NCI-H2029 treated with DMSO at 0.1 percent for 48 hours (cell line): ENCODE results near the gene TSPAN16.
A peak's percentile ranks its signal among the peaks of the same experiment; 100 is the strongest.
"Not testable (repeated sequence)": the region's sequence is repeated elsewhere in the genome, so short reads cannot be mapped to it uniquely, and the experiment has no call there.

Experiments
- DNase-seq: peaks from one replicate; lab custom pipeline; 2025; lab: John Stamatoyannopoulos, UW

TSPAN16 gene

DNA sequence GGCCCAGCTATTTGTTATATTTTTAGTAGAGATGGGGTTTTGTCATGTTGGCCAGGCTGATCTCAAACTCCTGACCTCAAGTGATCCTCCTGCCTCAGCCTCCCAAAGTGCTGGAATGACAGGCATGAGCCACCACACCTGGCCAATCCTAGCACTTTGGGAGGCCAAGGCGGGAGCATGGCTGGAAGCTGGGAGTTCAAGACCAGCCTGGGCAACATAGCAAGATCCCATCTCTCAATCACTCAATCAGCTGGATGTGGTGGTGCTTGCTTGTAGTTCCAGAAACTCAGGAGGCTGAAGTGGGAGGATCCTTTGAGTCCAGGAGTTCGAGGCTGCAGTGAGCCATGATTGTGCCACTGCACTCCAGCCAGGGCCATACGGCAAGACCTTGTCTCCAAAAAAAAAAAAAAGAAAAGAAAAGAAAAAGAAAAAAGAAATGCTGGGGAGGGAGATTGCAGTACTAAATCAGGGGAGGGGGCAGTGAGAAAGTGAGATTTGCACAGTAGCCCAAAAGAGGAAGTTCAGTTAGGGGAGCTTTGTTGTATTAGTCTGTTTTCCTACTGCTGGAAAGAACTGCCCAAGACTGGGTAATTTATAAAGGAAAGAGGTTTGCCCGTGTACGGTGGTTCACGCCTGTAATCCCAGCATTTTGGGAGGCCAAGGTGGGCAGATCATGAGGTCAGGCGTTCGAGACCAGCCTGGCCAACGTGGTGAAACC, 24.5 kb downstream of the TSPAN16 start:
- not testable (repeated sequence) for DNase-seq

DNA sequence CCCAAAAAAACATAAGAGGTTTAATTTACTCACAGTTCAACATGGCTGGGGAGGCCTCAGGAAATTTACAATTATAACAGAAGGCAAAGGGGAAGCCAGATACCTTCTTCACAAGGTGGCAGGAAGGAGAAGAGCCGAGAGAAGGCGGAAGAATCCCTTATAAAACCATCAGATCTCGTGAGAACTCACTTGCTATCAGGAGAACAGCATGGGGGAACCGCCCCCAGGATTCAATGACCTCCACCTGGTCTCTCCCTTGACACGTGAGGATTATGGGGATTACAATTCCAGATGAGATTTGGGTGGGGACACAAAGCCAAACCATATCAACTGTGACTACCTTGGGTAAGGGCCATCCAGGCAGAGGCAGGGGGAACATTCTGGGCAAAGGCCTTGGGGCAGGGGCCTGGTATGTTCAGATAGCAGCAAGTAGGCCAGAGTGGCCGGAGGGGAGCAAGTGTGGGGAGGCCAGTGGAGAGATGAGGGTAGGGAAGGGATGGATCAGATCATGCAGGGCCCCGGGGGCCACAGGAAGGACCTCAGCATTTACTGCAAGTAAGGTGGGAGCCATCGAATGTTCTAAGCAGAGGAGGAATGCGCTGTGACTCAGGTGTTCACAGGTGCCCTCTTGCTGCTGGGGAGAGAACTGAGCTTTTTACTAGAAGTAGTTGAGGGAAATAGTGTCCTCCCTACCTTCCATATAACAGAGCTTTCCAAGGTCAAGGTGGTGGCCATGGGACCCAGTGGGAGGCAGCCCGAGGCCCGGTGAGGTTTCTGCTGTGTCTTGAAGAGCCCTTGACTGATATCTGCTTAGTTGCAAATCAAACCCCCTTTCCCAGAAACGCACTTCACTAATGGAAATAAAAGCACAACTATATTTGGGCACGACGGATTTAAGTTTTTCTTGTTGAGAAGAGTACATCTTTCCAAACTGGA, 25.5 kb downstream of the TSPAN16 start:
- DNase-seq, result no peak

DNA sequence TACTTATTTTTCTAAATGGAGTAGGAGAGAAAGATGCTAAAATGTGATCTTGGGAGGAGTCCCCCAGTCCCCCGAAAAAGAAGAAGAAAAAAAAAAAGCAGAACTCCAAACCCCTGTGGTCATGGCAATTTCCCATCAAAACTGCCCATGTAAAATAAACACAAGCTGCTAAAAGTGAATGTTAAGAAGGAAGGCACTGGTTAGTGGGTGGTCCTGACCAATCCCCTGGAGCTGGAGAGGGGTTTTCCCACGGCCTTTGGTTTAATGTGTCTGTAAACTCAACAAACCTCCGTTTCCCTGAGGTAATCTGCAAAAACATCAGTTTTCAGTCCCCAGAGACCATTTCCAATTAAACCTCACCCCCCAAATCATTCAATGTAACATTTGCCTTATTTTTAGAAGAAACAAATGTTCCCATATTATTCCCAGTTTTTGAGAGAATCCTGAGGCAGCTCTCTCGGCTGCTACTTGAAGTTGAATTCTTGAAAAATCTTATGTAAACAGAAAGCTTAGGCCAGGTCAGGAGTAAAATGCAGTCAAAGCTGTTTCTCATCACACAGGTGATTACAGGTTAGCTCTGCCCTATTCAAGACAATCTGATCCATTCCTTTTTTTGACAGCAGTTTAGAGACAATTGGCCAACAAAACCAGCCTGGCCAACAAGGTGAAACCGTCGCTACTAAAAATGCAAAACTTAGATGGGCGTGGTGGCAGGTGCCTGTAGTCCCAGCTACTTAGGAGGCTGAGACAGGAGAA, 26.5 kb downstream of the TSPAN16 start:
- DNase-seq, result no peak

DNA sequence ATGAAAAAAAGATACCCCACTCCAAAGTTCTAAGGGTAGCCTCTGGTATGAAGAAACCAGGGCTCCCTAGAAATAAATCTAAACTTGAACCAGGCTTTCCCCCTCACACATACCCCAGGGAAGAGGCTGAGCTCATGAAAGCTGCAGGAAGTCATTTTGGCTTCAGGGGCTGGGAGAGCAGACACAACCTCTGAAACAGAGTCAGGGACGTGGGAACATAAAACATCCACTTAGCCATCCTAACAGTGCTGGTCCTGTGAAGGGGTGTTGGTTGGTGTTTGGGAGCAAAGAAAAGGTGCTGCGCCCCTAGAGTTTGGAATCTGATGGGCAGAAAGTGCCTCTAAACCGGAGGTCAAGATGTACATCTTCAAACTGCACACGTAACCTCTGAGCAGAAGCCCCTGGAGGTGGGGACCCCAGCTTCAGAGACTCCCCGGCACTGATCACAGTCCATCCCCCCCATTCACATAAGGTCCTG, 27.7 kb downstream of the TSPAN16 start:
- DNase-seq, result no peak

DNA sequence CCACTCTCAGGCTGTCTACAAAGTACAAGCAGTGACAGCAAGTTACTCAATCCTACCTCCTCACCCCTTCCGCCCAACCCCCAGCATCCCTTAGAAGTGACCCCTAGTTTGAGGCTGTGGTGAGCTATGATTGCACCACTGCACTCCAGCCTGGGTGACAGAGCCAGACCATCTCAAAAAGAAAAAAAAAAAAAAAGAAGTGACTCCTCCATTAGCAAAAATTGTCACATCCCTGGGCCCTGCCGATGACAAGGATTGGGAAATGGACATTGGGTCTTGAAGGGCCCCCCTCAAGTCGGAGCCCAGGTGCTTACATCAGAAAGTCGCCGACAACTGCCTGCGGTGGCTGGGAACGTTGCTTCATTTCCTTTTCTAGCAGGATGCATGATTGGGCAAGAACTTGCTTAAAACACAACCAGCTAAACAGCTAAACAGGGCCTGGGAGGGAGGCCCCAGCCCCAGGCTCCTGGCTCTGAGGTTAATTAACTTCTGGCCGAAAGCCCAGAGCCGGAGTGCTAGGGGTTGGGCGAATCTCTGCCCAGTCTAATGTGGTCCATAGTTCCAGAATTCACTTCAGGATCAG, 28.2 kb downstream of the TSPAN16 start:
- DNase-seq, result peak; percentile 41

DNA sequence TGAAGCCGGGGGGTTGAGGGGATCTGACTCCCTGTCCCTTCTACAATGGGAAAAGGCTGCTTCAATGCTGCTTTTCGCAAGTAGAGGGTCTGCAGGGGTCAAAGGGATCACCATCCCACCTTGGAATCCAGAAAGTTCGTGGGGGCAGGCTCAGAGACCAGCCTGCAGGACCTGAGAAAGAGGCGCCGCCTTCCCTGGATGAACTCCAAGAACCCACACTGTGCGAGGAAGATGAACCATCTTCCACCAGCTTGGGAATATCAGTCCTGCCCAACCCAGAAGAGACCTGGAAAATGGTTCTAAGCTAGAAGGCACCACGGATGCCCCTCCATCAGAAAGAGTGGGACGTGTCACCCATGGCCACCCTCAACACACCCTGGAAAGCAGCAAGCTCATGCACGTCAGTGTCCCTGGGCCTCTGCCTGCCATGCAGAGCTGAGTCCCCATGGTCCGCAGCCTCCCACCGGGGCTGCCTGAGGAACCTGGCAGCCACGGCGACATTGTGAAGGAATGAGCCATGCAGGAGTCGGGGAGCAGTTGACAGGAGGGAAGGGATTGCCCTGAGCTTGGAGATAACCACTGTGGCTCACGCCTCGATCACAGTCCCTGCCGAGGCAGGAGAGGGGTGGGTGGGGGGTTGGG, 28.9 kb downstream of the TSPAN16 start:
- DNase-seq, result no peak

DNA sequence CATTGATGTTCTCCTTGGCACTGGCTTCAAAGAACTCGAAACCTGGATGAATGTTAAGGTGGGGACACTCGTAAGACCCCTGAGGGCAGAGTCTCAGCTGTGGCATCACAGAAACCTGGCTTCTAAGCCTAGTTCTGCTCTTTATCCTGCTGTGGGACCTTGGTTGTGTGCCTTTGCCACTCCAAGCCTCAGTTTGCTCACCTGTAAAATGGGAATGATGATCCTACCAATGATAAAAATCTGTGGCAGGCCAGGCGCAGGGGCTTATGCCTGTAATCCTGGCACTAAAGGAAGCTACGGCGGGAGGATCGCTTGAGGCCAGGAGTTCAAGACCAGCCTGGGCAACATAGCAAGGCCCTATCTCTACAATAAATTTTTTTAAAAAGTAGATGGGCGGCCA, 29.6 kb downstream of the TSPAN16 start:
- no peak for DNase-seq

DNA sequence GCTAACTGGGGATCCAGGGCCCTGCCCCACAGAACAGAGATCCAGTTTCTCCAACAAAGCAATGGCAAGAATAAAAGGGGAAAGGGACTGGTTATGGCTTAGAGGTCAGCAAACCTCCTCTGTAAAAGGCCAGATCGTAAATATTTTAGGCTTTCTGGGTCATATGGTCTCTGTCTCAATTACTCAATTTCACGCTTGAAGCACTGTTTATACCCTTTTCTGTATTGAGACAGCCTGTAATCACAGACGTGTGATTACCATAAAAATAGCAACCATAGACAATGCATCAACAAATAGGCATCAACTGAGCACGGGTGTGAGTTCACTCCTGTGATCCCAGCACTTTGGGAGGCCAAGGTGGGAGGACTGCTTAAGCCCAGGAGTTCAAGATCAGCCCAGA, 34.2 kb downstream of the TSPAN16 start:
- no peak for DNase-seq

DNA sequence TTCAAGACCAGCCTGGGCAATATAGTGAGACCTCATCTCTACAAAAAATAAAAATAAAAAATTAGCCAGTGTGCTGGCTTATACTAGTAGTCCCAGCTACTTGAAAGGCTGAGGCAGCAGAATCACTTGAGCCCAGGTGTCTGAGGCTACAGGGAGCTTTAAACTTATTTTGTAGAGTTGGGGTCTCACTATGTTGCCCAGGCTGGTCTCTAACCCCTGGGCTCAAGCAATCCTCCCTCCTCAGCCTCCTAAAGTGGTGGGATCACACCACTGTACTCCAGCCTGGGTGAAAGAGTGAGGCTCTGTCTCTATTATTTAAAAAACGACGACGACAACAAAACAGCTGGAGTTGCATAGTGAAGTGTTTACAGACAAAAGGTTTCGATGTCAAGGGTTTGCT, 35.5 kb downstream of the TSPAN16 start:
- DNase-seq, result peak; percentile 28

DNA sequence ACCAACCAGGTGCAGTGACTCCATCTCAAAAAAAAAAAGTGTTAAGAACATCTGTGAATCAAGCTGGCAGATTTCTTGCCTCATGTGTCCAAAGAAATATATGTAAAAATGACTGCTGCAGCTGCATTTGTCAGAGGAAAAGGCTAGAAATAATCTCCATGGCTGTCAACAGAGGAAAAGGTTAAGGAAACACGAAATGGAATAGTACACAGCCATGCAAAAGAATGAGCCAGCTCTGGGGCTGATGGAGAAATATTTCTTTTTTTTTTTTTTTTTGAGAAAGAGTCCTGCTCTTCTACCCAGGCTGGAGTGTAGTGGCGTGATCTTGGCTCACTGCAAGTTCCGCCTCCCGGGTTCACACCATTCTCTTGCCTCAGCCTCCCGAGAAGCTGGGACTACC, 36.9 kb downstream of the TSPAN16 start:
- no peak for DNase-seq

DNA sequence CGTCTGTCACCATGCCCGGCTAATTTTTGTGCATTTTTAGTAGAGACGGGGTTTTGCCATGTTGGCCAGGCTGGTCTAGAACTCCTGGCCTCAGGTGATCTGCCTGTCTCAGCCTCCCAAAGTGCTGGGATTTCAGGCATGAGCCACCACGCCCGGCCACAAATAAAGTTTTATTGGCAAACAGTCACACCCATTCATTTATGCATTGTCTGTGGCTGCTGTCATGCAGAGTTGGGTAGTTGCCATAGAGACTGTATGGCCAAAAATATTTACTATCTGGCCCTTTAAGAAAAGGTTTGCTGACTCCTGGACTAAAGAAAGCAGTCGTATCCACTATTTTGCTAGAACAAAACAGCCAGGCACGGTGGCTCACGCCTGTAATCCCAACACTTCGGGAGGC, 37.9 kb downstream of the TSPAN16 start:
- DNase-seq, result not testable (repeated sequence)

DNA sequence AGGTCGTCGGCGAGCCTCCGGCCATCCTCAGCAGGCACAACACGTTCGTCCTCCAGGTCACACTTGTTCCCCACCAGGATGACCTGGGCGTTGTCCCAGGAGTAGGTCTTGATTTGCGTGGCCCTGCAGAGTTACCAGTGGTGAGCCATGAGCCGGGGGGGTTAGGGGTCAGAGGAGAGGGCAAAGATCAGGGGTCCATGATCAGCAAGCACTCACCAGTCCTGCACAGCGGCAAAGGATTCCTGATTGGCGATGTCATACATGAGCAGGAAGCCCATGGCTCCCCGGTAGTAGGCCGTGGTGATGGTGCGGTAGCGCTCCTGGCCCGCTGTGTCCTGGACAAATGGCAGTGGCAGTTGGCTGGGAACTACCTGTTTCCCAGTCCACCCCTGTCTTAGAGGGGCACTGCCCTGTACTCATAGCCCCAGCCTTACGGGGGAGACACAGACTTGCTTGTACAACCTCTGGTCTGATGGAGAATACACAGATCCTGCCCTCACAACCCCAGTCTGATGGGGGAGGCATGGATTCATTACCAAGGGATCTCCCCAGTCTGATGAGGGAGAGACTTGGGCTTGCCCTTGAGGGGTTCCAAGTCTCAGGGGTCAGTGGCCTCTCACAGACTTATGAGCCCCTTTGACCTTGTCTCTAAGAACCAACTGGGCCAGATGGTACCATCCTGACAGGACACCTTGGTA, 39.6 kb downstream of the TSPAN16 start:
- DNase-seq, result no peak

DNA sequence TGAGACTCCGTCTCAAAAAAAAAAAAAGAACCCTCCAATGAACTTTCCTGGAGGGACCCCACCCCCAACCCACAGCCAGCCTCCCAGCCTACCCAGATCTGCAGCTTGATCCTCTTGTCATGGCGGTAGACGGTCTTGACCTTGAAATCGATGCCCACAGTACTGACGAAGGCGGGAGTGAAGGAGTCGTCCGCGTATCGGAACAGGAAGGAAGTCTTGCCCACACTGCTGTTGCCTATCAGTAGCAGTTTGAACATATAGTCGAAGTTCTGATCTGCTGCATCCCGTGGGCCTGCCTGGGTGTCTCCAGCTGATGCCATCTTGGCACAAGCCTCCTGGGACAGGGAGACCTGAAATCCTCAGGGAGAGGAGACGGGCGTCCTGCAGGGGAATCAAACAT, 41.1 kb downstream of the TSPAN16 start:
- DNase-seq, result no peak

DNA sequence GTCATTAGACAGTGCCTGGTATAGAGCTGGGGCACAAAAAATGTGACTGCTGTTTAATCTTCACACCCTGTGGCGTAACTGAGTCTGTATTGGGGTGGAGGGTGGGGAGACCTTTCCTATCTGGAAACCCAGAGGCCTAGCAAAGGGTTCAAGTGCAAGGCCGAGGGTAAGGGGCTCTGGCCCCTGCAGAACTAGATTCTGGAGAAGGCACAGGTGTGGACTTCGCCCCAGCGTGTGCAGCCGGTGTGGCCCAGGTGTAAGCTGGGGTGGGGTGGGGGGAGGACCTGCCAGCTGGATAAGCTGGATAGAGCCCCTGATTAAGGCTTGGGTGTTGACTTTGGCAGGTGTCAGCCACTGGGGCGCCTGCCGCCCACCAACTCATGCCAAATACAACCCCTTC, 42.2 kb downstream of the TSPAN16 start:
- no peak for DNase-seq

DNA sequence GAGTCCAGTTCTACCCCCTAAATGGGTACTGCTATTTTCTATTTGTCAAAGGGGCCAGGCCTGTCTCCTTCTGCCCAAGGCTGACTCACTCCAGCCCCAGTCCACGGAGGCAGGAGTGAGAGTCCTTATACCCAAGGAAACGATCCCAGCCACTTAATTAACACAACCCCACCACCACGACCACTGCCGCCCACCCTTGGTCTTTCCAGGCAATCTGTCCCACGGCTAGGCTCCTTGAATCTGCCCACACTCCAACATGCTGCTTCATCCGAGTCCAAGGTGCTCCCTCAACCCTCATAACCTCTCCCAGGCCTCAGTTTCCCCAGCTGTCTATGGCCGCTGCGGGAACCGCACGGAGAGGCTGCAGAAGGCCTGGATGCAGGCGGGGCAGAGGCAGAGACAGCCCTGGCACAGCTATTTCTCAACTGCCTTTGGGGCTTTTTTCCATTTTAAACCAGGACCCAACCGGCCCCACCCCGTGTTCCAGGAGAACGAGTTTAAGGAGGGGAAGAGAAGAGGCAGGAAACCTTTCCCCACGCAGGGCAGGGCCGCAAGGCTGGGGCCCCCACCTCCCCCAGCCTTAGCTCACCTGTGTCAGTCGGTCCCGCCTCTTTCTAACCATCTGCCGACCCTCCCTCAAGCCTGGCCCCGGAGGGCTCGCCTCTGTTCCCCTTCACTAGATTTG, 42.8 kb downstream of the TSPAN16 start:
- no peak for DNase-seq

DNA sequence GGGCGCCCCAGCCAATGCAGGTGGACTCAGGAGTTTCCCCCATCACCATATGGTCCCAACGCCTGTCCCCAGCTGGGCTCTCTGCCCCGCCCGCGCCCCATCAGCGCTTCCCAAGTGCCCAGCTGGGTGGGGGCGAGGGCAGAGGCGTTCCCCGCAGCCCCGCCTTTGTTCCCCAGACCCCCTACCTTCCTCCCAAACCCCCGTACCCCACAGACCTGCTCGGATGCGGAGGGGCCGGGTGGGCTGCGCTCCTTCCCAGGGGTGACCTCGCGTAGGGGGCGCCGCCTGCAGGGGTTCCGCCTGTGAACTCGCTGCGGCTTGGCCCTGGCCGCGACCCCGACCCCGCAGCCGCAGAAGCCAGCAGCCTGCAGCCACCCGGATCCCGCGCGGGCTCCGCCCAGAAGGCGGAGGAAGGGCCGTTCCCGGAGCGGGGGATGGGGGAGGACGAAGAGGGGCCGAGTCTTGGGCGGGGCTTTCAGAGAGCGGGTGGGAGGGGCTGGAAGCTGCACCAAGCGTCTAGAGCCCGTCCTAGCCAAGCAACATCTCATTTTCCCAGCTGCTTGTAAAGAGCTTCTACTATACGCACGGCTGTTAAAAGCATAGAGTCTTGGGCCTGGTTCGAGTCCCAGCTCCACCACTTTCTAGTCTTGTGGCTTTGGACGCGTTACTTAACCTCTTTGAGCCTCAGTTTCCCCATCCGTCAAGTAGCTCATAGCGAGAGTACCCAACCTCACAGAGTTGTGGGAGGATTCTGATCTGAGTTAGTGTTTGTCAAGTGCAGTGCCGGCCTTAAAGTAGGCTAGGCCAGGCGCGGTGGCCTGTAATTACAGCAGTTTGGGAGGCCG, 43.5 kb downstream of the TSPAN16 start, which contains the start of gene RAB3D:
TSS of gene RAB3D (minus strand) at position 404 of the 845 bp plus-strand sequence. CDS start 2,258 bp downstream, outside the sequence.
- DNase-seq, result peak; percentile 85

DNA sequence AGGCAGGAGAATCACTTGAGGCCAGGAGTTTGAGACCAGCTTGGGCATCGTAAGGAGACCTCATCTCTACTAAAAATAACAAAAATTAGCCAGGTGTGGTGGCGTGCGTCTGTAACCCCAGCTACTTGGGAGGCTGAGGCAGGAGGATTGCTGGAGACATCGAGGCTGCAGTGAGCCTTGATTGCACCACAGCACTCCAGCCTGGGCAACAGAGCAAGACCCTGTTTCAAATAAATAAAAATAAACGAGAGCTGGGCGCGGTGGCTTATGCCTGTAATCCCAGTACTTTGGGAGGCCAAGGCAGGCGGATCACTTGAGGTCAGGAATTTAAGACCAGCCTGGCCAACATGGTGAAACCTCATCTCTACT, 44.1 kb downstream of the TSPAN16 start:
- not testable (repeated sequence) for DNase-seq

DNA sequence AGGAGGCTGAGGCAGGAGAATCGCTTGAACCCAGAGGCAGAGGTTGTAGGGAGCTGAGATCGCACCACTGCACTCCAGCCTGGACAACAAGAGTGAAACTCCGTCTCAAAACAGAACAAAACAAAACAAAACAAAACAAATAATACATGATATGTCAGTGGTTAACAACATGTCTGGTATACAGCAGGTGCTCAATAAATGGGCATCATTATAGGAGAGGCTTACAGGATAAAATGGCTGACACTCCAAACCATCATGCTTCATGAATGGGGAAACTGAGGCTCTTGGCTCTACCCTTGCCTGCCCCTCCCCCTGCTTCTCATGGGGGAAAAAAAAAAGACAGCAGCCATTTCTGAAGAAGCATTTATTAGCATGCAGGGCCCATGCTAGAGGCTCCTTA, 46.5 kb downstream of the TSPAN16 start:
- no peak for DNase-seq

DNA sequence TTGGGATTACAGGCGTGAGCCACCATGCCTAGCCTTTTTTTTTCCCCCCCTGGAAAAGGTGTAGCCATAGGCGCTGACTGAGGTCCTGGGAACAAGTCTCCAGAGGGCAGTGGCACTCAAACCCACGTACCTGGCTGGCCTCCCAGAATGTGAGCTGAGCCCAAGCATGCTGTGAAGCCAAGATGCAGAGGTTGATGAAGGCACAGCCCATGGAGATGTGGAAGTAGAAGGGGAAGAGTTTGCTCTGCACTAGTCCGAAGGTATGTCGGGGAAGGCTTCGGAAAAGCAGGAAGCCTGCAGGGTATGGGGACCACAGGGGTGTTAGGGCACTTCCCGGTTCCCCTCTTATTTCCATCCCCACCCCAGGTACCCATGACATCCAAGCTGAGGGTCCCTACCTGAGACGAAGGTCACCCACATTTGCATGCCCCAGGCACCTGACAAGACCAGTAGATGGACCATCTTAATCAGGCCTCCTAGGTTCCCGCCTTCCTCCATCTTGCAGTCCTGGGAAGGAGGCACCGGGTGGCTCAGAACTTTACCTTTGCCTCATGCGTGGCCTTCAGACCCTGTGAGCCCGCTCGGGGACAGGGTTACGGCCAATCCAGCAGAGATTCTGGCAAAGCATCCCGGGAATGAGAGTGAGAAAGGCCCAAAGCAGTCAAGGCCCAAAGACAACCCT, 49.3 kb downstream of the TSPAN16 start:
- peak; percentile 33 for DNase-seq
